ENCODE measurements around the gene LMAN2.
A peak's percentile ranks its signal among the peaks of the same experiment; 100 is the strongest.
"Not testable (repeated sequence)": the region's sequence is repeated elsewhere in the genome, so short reads cannot be mapped to it uniquely, and the experiment has no call there.

The LMAN2 gene

DNA sequence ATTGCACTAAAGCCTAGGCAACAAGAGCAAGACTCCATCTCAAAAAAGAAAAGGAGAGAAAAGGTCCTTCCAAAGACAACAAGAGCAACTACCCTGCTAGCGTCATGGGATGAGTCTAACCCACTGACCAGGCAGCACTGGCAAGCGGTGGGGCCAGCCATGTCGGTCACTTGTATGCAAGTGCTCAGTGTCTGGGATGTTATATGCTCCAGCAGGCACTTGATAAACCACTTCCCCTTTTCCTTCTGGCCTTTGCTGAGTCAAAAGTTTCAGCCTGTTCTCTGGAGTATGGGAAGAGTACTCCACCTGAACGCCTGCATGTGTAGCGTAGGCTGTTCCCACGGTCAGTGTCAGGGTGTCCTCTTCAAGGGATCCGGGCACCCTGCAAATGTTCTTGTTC, 30.6 kb downstream of the LMAN2 start:
- no peak for DNase-seq

DNA sequence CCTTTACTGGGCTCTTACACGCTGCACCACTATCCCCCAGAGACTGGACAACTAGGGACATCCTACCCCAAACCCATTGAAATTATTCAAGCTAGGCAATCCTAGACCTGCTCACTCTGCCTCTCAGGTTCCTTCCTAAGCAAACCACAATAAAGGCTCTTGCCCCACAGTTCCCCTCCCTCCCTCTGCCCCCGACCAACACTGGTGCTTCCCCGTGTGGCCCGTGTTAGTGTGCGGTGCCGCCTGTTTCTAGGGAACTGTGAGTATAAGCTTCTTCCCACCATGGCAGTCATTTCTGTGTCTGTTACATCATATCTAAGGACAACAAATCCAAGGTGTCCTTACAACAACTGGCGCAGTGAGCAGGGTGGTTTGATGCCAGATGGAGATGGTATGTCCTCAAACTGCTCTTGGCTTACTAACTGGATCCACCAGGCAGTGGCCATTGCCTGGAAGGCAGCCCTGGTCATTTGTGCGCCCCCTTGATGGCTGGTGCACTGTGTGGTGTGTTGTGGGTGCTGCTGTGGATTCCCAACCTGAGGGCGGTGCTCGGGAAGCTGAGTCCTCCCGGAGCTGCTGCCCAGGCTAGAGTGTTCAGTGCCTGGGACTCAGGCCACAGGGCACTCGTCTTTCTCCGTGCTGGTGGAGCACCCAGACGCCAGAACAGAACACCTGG, 31.4 kb downstream of the LMAN2 start:
- no peak for DNase-seq

DNA sequence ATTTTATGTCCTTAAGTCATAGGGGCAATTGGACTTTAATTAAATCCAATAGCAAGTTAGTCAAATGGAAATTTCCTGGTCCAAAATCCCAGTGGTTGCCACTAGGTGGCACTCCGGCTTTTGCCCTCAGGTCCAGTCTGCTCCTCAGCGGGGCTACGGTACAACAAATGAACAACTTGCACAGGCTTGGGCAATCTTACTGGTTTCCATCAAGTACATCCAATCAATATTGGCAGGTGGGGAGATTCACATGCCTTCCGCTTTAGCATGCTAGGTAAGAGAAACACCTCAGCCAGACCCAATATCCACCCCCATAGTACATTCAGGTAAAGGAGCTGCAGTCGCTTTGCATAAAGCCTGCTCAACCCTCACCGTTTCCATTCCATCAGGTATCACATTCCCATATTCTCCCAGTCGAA, 33.5 kb downstream of the LMAN2 start:
- peak; percentile 68 for DNase-seq

DNA sequence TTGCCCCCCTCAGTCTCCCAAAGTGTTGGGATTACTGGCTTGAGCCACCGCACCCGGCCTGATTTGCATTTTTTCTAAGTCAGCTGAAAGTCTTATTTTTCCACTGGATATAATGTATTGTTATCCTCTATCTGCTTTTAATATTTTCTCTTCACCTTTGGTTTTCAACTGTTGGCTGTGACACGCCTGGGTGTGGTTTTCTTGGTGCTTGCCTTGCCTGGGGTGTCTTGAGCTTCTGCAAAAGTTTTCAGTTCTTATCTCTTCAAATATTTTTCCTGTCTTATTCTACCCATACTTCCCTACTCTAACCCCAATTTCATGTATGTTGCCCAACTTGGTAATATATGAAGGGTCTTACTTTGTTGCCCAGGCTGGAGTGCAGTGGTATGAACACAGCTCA, 35.5 kb downstream of the LMAN2 start:
- no peak for DNase-seq

DNA sequence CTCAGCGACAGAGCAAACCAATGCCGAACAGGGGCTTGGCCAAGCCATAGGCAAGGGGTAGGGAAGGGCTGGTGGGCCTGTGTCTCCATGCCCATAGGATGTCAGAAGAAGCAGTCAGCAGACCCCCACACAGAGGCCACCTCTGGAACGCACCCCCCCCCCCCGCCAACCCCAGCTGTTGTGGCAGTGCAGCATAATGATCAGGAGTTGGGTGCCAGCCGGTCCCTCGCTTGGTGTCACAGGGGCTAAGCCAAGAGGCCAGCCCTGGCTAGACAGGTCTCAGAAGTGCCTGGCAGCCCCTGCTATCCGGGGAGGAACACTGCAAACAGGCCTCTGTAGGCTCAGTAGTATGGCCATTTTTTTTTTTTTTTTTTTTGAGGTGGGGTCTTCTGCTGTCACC, 36.1 kb downstream of the LMAN2 start:
- DNase-seq, result no peak

DNA sequence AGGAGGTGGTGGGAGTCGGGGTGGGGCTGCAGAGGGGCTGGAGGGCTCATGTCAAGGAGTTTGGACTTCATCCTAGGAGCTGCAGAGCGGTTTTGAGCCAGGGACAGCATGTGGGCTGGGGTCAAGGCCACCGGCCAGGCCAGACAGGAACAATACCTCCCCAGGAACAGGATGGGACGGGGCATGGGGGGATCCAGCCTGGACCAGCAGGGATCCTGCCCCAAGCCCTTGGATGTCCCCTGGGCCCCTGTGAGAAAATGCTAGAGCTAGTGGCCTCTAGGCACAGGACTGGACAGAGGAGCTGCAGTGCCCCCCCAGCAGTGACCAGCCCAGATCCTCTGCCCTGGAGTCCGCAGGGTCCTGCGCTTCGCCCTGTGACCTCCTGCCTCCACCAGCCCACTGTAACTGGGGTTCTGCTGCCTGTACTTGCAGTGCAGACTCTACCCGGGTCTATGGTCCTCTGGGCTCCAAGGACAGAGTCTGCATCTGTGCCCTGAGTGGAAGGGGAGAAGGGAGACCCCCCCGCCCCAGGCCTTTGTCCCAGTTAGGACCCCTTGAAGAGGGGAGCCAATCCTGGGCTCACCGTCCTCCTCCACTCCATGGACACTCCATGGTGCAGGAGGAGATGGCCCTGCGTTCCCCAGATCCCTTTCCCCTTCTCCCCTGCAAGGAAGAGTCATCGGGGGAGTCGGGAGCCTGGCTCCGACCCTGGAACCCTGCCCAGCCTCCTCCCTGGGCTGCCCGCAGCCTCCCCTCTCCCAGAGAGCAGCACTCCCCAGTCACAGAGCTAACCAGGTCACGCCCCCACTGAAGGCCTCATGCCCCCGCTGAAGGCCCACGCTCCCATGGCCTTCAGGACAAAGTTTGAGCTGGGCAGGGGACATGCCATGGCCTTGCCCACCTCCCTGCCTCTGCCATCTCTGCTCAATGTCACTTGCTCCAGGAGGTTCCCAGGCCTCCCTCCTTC, 36.8 kb downstream of the LMAN2 start:
- no peak for DNase-seq

DNA sequence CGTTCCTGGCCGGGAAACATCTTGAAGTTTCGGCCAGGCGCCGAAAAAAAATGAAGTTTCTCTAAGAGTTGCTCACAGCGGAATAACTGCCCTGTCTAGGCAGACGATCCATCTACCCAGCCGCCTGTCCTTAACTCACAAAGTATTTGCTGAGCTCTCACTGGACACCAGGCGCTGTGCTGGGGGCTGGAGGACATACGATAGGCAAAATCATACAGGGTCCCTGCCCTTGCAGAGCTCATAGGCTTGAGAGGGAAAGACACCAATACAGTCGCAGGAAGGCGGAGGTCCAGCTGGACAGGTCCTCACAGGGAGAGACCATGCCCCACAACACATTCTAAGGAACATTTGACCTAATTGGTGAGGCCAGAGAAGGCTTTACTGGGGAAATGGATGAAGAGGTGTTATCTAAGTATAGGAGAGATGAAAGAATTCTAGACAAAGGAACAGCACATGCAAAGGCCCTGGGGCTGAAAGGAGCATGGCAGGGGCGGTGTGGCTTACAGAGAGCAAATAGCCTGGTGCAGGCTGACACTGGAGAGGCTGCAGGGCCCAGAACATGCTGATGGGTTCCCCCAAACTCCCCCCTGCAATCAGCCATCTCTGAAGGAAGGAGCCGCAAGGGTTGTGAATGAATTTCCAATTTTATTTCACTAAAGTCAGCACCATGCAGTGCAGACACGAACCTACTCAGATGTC, 37.8 kb downstream of the LMAN2 start:
- no peak for DNase-seq

DNA sequence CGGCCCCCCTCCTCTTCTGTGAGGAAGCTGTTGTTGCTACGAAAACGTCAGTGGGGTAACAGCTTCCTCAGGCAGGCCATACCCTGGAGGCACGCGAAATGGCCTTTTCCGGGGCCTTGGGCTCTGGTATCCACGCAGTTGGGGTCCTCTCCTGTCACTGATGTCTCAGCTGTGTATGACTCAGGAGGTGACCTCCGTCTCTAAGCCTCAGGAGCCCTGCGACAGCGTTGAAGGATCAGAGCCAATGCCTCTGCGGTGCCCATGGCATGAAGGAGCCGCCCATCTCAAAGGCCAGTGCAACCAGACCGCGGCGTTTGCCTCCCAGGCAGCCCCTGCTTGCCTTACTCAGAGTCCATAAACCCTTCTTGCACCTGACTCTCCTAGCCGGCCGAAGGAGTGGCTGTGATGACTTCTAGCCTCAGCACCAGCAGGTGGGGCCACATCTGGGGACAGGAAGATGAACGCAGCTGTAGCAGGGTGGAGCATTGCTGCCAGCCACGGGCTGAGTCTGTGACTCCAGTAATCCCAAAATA, 38.8 kb downstream of the LMAN2 start:
- DNase-seq, result no peak

DNA sequence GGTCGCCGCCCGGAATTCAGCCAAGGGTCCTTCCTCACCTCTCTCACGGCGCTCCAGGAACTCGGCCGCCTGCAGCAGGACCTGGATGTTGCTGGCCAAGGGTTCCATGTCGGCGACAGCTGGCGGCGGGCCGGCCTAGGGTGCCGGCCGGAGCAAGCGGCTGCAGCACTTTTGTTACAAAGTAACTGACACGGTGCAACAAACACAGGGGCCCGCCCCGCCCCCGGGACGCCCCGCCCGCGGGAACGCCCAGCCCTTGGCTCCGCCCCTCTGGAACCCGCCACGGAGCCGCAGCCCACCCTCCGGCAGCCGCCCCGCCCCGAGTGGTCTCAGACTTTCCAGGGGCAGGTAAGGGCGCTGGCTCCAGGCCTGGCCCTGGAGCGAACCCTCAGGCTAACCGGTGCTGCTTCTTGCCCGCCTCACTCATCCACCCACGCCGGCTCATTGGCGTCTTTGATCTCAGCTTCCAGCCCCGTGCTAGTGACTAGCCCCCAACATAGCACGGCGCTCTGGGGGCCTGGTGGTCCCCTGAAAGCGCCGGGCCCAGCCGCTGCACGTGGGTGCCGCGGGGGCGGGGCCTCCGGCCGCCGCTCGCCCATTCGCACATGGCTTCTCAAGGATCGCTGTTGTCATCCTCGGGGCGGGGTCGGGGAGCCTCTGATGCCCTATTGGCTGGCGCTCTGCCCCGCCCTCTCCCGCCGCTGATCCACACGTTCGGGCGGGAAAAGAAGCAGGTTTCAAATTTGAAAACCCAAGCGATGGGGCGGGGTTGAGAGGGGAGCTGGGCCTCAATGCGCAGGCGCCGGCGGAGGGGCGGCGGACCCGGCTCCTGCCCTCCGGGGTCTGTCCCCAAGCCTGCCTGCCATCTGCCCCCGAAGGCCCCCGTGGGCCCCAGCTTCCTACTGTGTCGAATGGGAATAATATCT, 39.5 kb downstream of the LMAN2 start, which contains the start of gene MXD3:
Gene MXD3, minus strand, starts transcription at position 176 of the 926 bp plus-strand sequence. Its CDS starts 68 bp downstream, at position 108.
- DNase-seq, result peak; percentile 95

DNA sequence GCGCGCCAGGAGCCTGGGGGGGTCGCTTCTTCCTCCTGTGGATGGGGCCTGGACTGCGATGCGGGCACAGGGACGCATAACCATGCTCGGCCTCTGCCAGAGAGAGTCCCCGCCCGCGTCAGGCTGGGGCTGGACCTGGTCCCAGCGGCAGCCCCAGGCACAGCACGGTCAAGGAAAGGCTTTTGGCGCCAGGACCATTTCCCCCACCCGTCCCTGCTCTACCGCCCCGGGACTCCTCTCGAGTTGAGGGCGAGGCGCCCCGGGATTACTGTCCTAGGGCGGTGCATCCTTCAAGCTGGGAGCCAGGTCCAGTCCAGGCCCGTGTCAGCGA, 40.1 kb downstream of the LMAN2 start:
- DNase-seq, result no peak

DNA sequence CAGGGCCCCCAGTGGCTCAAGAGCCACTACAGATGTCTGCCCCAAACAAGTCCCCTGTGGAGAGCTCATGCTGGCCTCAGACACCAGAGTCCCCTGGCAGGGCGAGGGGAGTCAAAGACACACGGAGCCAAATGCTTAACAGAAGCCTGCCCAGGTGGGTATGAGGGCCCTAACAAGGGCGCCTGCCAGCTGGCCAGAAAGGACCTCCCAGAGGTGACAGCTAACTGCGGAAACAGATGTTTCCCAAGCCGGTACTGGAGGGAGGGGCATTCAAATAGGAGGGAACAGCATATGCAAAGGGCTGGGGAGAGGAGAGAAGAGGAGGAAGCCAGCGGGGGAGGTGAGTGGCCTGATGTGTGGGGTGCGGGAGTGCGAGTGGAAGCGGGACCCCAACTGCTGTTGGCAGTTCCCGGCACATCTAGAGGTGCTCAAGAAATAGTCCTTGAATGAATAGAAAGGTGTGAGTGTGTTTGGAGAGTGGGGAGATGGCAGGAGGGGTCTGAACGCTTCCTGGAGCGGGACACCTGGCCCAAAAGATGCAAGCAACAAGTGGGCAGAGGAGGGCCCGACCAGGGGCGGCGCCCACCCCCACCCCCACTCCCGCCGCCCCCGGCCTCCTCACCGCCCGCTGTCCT, 40.6 kb downstream of the LMAN2 start:
- DNase-seq, result peak; percentile 52

DNA sequence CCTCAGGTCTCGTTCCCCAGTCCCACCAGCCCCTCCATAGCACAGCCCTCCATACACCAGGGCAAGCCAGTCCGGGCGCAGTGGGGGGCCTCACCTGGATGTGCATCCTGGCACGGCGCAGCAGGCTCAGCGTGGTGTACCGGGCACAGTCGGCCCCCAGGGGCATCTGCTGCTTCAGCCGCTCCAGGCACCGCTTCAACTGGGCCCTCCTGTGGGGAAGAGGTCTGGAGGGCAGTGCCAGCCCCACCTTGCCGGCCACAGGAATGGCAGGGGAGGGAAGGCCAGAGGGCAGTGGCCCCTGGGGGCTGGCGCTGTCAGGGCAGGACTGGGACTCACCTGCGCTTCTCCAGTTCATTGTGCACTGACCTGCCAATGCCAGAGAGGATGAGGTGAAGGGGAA, 41.1 kb downstream of the LMAN2 start:
- no peak for DNase-seq

DNA sequence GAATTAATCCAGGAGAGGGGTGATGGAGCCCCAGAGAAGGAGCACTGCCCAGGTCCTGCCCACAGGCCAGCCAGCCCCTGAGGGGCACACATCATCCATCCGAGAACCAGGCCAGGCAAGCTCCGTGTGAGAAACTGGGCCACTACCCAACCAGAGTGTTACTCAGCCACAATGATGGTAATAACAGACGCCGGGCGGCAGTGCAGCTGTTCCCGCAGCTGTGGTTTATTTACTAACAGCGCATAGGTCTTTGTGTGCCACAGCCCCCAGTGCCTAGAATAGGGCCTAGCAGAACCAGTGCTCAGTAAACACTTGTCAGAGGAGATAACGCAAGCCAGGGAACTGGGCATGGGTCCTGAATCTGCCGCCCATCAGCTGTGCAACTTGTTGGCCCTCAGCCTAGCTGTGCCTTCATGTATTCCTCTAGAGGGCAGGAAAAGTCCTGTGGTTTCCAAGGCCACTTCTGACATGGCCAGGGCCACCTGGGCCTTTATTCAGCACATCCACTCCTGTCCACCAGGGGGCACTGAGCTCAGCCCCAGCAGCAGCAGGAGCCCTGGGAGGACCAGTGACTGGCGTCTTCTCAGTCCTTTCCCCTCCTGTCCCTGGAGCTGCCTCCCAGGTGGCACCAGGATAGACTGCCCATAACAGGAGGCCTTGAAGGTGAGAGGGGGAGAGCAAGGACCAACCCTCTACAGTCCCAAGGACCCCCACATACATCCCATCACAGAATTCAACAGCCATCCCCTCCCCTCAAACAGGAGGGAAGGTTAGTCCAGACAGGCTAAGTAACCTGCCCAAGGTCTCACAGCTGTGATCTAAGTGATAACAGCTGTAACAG, 41.9 kb downstream of the LMAN2 start:
- peak; percentile 74 for DNase-seq

DNA sequence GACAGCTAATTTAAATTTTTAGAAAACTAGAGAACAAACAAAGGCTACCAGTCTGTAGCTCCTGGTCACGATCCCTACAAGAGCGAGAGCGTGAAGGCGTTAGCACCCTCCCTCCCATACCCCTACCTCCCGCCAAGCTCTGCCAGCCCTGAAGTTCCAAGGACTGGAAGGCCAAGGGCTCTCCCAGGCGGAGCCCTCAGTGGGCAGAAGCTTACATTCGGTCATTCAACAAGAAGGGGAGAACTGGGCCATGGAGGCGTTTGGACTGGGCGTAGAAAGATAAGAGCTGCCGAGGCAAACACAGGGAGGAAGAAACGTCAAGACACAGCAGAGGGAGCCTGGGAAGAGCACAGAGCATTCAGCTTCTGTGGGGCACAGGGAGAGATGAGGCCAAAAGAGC, 42.7 kb downstream of the LMAN2 start:
- no peak for DNase-seq

DNA sequence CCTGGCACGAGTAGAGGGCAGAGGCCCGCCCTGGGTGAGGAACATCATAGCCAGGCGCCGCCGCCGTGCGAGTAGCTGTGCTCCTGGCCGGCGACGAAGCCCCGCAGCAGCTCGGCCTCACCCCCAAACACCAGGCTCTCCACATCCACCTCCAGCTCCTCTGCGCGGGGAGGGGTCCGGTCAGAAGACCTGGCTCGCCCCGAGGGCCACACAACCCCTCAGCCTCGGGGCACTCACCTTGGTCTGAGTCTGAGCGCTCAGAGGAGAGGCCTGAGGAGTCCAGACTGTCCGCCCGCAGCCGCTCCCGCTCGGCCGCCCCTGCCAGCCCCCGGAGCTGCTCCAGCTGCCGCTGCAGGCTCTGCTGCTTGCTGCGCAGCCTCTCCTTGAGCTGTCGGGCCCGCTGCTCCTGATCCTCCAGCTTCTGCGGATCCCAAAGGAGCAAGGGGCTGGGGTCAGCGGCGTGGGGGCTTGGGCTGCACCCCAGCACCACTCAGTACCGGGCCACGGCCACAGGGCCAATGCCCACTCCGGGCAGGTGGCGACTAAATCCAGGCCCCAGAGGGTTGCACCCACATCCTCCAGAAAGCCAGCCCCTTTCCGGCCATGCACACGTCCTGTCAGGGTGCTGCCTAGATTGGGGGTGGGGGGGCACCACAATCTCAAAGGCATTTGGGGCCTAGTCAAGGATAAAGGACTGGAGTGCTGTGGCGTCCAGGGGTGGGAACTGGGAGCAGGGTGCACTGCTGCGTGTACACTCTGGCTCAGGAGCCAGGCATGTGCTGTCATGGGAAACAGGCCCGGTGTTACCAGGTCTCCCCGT, 43.7 kb downstream of the LMAN2 start:
- DNase-seq, result no peak

DNA sequence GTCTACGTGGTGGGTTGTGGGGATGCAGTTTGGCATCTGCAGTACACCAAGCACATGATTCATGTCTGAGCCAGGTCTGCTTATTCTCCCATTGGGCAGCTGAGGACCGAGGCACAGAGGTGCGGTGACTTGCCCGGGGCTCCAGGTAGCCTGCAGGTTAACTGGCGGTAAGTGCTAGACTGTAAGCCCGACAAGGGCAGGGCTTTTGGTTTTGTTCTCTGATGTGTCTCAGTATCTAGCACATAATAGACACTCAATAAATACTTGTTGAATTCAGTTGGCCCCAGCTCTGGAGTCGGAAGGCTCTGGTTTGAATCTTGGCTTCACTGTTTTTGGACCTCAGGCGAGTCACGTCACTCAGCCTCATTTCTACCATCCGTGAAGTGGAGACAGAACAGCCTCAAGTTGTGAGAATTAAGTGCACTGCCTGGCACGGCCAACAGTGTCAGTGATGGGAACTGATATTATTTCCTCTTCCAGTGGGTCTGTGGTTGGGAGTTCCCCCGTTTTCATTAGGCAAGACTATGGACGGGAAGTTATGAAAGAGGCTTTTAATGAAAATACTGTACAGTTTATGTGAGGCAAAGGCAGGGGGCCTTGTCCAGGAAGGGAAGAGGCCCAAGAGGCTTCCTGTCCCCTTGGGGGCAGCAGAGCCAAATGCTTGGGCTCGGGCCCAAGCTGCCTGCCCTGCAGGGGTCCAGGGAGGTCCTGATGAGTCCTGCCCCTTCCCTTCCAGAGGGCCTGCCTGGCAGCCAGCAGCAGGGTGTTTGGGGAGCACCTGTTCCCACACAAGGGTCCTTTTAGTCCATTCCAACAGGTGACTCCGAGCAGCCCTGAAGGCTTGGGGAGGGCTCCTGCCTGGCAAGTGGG, 44.6 kb downstream of the LMAN2 start:
- peak; percentile 63 for DNase-seq

DNA sequence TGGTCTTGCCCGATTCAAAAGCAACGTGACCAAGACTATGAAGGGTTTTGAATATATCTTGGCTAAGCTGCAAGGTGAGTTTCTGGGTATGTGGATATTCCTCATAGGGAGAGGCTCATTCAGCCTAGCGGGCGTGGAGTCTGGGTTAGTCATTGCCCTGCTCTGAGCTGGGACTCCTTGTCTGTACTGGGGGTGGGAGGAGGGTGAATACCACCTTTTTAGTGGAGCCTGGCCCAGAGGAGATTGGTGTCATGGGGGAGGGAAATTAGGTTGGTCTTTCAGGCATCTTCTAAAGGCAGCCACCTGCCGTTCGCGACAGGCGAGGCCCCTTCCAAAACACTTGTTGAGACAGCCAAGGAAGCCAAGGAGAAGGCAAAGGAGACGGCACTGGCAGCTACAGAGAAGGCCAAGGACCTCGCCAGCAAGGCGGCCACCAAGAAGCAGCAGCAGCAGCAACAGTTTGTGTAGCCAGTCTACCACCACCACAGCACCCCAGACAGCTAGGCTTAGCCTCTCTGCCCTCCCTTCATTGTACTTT, 45.3 kb downstream of the LMAN2 start:
- not testable (repeated sequence) for DNase-seq

DNA sequence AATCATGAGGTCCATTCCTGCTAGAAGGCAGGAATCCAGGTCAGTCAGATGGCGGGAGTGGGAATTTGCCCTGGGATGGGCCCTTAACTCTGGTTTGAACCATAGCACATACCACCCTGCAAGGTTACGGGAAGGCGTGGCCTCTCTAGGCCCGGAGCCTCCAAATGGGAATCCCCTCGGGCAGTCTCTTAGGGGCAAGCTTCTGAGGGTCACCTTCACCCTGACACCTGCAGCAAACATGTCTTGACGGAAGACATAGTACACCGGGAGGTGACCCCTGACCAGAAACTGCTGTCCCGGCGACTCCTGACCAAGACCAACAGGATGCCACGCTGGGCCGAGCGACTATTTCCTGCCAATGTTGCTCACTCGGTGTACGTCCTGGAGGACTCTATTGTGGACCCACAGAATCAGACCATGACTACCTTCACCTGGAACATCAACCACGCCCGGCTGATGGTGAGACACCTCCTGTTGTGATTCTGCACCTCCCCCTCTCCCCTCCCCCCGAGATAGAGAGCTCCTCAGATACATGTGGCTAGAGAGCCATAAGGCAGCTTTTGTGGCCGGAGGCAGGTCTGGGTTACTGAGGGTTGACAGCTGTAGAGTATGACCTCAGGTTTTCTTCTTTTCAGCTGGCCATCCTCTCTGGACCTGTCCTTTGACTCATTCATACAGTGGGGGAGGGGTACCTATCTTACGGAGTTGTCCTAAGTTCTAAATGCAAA, 46.9 kb downstream of the LMAN2 start:
- no peak for DNase-seq
